Hematopoietic multipotent progenitor cell treated with erythropoietin and hydrocortisone succinate and interleukin-3 and kit ligand, for 15 days (in vitro differentiated cells): ENCODE results near the gene ZBTB47.

ENCODE experiments used
- DNase-seq: peaks from one replicate; pipeline ENCODE4 v3.0.0-alpha.2; 2015; ENCODE audit warnings: low spot score

ZBTB47 gene

GRCh38 chr3:42685363-42685881 is 31.9 kb downstream of the ZBTB47 start, which contains the start of gene KLHL40:
Gene KLHL40, plus strand, starts transcription at chr3:42685537. Its CDS starts 82 bp downstream, at chr3:42685619.
- no peak for DNase-seq

- DNase-seq: no peak
Measured at GRCh38 chr3:42685891-42686820, 32.7 kb downstream of the ZBTB47 start.

GRCh38 chr3:42686832-42687650 is 33.5 kb downstream of the ZBTB47 start:
- no peak for DNase-seq

GRCh38 chr3:42688016-42688415 is 34.5 kb downstream of the ZBTB47 start:
- DNase-seq: no peak

- DNase-seq: no peak
Measured at GRCh38 chr3:42688487-42689420, 35.3 kb downstream of the ZBTB47 start.

GRCh38 chr3:42689421-42690014 is 36.0 kb downstream of the ZBTB47 start:
- no peak for DNase-seq

GRCh38 chr3:42690191-42690590 is 36.7 kb downstream of the ZBTB47 start:
- DNase-seq: no peak

GRCh38 chr3:42690766-42691680 is 37.5 kb downstream of the ZBTB47 start:
- DNase-seq: no peak

- no peak for DNase-seq
Measured at GRCh38 chr3:42691816-42692666, 38.5 kb downstream of the ZBTB47 start.

GRCh38 chr3:42692667-42693529 is 39.4 kb downstream of the ZBTB47 start:
- DNase-seq: no peak

- DNase-seq: no peak
Measured at GRCh38 chr3:42693530-42693930, 40.0 kb downstream of the ZBTB47 start.

GRCh38 chr3:42694366-42694765 is 40.9 kb downstream of the ZBTB47 start:
- DNase-seq: no peak

- DNase-seq: no peak
Measured at GRCh38 chr3:42696356-42697288, 43.1 kb downstream of the ZBTB47 start.

GRCh38 chr3:42697289-42698051 is 44.0 kb downstream of the ZBTB47 start:
- no peak for DNase-seq

- no peak for DNase-seq
Measured at GRCh38 chr3:42698216-42698910, 44.9 kb downstream of the ZBTB47 start.

GRCh38 chr3:42698911-42699230 is 45.4 kb downstream of the ZBTB47 start:
- DNase-seq: no peak
